HG02623 (cell line): ENCODE data around the gene SLC17A4.
"Not testable (repeated sequence)": the region's sequence is repeated elsewhere in the genome, so short reads cannot be mapped to it uniquely, and the experiment has no call there.

Experiments used
- ATAC-seq: cut with Tn5 transposase; IDR thresholded peaks from one replicate; pipeline ENCODE4 v1.9.1; 2021; ENCODE audit warnings: moderate library complexity; ENCODE audit not compliant: unreplicated experiment

SLC17A4 gene

GRCh38 chr6:25754535-25754934, at the start of gene SLC17A4:
SLC17A4 (plus strand) TSS chr6:25754742; CDS start chr6:25761963, 7,221 bp downstream.
- no peak for ATAC-seq

DNA sequence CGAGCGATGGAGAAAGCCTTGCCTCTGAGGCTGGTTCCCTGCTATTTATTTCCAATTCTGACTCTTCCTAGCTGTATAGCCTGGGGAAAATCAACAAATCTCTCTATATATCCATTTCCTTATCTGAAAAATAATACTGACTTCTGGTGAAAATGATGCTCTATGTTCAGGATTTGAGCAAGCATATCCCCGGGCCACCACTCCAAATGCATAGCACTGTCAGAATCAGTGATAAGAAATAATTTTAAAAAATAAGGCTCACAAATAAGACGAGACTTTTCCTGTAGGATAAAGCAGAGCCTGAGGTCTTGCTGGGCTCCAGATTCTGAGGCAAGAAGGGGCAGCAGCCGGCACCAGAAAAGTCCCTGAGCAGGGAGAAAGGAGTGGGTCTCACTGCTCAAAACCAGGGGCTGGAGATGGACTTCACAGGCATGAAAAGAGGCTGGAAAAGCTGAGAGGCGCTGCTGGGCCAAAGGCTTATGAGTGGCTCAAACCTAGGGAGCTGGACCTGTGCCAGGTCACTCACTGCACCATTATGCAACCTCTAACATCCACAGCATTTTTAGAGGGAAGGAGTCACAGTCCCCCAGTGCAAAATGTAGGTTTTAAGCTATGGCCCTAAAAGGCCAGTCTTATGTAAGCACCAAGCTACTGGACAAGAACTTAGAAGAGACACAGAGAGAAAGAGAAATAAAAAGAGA, 48.1 kb upstream of the SLC17A4 start:
- ATAC-seq, result no peak

DNA sequence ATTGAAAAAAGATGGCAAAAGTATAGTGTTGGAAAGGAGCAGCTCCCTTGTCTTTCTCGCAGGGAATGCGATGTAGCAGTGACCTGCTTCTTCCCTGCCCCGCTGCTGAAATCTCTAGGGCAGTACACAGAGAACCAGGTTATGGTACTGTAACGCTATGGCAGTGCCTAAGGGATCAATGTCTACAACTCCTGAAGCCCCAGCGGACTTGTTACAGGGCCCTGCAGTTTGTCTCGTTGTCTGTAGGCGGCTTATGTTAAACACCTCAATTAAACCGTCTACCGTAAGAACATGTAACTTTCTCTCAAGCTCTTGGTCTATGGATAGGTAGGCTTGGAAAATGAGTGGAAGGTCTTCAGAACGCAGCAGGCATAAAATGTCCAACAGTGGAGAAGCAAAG, 44.8 kb upstream of the SLC17A4 start:
- ATAC-seq, result no peak

DNA sequence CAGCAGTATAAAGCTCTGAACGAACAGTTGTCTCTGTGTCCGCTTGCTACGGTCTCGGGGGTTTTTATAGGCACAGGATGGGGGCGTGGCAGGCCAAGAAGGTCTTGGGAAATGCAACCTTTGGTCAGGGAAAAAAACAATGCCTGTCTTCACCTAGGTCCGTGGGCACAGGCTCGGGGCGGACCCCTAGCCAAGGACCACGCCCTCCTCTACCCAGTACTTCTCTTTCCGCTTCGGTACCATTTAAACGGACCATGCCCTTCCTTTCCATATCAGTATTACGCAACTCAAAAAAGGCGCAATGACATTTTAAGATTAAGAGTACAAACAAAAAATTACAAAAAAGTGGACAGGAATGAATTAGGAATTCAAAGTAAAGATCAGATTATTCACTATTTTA, 44.3 kb upstream of the SLC17A4 start:
- no peak for ATAC-seq

DNA sequence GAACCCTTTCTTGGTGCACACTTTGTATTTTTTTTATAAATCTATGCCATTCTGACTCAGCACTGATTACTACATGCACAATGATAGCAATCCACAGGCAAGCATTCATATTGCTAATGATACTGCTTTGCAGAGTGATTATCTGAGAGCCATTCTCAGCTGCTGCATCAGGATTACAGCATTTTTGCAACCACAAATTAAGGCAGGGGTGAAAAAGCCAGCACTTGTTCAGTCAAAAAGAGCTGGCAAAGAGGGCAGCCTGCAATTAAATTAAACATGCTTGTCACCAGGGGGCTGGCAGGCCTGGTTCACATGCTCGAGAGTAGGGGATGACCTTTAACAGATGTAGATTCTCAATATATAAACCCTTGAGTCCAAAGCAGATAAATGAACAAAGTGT, 40.7 kb upstream of the SLC17A4 start:
- ATAC-seq, result no peak

DNA sequence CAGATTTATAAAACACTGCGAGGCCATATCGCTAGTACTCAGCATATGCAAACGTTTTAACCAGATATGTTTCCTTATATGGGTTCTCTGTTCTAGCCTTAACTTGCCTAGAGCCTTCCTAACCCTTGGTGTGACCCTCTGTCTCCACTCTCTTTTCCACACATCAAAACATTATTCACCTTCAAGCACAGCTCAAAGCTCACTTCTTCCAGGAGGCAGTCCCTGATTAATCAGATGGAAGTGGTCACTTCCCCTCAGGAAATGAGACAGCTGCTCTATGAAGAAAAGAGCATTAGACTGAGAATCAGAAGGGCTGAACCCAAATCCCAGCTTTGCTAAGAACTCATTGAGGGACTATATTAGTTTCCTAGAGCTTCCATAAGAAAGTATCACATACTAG, 39.8 kb upstream of the SLC17A4 start:
- no peak for ATAC-seq

DNA sequence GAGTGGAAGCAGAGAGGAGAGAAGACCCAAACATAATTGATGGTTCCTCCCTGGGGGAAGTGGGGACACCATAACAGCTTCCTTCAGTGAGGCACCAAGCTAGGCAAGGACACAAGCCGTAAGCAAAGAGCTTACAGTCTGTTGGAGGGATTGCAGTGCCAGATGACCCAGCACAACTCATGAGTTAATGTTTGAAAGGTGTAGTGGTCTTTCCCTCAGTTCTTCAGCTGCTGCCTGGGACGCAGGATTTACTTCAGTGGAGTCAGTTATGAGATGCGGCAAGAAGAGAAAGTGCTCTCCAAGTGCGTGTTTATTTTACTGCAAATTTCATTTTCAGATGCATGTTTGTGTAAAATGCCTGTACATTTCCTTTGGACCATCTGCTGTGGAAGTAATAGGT, 38.7 kb upstream of the SLC17A4 start:
- ATAC-seq, result no peak

GRCh38 chr6:25717866-25718740, 36.4 kb upstream of the SLC17A4 start:
- ATAC-seq, result no peak

GRCh38 chr6:25726122-25726911, 28.2 kb upstream of the SLC17A4 start:
- no peak for ATAC-seq

DNA sequence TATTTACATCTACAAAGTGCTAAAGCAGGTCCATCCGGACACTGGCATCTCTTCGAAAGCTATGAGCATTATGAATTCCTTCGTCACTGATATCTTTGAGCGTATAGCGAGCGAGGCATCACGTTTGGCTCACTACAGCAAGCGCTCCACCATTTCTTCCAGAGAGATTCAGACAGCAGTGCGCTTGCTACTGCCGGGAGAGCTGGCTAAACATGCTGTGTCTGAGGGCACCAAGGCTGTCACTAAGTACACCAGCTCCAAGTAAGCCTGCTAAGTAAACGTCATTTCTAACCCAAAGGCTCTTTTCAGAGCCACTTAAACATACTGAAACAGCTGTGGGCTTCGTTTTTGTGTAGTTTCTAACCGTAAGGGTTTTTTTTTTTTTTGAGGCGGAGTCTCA, 27.5 kb upstream of the SLC17A4 start:
- no peak for ATAC-seq

DNA sequence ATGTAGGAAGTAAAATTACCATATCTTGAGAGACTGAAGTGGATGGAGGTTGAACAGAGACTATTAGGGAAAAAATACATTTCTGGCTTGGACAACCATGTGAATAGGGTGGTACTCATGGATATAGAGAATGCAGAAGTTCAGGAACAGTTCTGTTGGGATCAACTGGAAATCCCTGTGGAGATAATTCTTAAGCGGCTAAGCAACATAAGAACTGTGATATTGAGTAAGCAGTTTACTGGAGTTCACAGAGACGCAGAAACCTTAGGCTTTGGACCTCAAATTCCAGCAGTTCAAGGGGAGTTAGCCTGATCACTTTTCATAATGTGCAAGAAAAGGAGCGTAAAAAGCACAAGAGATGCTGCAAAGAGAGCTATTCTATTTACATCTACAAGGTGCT, 23.6 kb upstream of the SLC17A4 start:
- ATAC-seq, result no peak

DNA sequence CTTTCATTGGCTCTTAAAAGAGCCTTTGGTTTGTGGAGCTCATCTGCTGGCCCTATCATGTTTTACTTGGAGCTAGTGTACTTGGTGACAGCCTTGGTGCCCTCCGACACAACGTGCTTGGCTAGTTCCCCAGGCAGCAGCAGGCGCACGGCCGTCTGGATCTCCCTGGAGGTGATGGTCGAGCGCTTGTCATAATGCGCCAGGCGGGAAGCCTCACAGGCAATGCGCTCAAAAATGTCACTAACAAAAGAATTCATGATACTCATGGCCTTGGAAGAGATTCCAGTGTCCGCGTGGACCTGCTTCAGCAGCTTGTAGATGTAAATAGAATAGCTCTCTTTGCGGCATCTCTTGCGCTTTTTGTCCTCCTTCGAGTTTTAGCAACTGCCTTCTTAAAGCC, 22.8 kb upstream of the SLC17A4 start:
- ATAC-seq, result no peak

DNA sequence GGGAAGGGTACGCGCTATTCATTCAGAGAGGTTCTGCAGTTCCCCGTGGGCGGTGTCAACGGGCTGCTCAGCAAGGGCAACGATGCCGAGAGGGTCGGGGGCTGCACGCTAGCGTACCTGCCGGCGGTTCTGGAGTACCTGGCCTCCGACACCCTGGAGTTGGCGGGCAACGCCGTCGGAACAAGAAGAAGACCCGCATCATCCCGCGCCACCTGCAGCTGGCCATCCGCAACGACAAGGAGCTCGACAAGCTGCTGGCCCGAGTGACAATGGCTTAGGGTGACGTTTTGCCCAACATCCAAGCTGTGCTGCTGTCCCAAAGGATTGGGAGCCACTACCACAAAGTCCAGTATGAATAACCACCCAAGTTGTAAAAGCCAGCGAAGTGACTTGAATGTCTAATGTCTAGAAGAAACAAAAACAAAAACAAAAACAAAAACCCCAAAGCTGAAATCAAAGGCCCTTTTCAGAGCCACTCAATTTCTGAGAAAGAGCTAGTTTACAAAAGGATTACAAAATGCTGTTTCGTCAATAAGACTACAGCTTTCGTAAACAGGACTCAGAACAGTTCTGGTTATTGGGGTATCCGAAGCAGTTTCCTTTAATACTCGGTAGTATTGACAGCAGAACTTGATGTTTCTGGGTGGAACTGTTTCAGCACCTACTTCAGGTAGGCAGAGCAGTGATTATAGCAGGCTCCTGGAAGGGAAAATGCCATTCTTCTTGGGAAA, 21.9 kb upstream of the SLC17A4 start:
- no peak for ATAC-seq

DNA sequence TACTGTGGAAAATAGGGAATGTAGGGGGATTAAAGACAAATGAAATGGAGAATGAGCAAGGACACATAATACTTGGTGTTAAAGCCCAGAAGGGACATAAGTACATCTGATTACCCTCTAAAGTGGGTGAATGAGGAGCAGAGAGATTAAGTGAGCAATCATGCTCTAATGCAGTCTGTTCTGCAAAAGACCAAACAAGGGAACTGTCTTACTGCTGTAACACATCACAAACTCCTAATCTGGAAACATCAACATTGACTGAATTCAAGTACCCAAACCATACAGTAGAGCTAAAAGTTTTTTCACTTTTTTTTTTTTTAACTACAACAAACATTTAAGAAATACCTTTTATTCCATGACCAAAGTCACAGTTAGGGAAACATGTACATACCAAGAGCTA, 19.3 kb upstream of the SLC17A4 start:
- ATAC-seq, result no peak

GRCh38 chr6:25743868-25744267, 10.7 kb upstream of the SLC17A4 start:
- no peak for ATAC-seq

DNA sequence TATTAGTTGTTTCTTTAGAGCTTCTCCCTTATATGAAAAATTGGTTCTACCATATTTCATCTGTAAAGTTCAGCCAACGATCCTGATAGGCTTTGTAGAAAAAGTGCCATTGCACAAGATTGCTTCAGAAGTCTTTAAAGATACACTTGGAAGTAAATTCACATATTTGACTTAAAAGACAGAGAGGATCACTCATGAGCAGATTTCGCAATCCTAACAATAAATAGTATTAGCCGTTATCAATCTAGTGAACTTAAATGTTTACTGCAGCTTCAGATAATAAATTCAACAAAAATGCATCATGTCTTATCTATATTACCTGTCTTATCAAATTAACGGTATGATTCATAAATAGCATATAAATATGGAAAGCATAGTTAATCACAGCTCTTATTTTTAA, 8.7 kb upstream of the SLC17A4 start:
- ATAC-seq, result no peak

DNA sequence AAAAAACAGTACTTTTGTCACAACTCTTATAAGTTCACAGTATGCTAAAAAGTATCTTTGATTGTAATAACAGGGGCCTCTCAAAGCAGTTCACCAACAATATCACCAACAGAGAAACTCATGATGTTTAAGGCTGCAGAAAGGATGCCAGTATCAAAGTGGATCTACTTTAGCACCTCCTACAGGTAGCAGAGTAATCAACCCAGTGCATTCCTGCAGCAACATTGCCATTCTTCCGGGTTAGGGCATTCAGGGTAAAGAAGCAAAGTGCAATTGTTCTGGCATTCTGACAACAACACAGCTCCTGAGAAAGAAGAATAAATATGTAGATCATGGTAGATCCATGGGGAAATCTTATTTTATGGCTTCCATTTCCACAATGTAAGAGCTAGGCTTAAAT, 7.6 kb upstream of the SLC17A4 start:
- no peak for ATAC-seq

DNA sequence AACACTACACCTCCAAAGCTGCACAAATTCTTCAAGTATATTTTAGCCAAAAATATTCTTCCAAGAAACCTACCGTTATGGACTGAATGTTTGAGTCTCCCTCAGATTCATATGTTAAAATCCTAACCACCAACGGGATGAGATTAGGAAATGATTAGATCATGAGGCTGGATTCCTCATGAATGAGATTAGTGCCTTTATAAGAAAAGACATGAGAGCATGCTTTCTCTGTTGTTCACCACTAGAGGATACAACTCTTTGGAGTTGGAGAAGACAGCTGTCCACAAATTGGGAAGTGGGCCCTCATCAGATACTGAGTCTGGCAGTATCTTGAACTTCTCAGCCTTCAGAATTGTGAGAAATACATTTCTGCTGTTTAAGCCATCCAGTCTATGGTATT, 7.1 kb upstream of the SLC17A4 start:
- ATAC-seq, result no peak

DNA sequence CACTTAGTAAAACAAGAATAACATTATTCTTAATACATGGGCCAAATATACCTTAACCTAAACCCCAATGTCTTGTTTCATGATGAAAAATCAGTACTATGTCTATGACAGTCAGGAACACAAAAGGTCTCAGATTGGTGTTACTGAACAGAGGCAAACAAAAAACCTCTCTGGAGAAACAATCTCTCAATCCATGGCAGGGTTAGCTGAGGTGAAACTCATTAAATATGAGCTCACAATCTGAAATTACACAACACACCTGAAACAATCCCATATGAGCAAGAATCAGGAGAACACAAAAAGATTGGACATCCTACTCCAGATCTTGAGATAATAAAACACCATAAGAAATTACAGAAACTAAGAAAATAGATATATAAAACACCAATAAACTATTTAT, 6.5 kb upstream of the SLC17A4 start:
- no peak for ATAC-seq

DNA sequence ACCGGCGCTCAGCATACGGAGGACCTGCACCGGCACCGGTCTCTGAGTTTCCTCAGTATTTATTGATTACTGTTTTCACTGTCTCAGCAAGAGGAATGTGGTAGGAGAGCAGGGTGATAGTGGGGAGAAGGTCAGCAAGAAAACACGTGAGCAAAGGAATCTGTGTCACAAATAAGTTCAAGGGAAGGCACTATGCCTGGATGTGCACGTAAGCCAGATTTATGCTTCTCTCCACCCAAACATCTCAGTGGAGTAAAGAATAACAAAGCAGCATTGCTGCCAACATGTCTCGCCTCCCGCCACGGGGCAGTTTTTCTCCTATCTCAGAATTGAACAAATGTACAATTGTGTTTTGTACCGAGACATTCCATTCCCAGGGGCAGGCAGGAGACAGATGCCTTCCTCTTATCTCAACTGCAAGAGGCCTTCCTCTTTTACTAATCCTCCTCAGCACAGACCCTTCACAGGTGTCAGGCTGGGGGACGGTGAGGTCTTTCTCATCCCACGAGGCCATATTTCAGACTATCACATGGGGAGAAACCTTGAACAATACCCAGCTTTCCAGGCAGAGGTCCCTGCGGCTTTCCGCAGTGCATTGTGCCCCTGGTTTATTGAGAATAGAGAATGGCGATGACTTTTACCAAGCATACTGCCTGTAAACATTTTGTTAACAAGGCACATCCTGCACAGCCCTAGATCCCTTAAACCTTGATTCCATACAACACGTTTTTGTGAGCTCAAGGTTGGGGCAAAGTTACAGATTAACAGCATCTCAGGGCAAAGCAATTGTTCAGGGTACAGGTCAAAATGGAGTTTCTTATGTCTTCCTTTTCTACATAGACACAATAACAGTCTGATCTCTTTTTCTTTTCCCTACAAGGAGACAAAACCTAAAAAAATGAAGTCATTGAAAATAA, 5.7 kb upstream of the SLC17A4 start:
- ATAC-seq, result not testable (repeated sequence)
